ENCODE measurements around the gene GABARAP. TPM values are rescaled to one million over a fixed set of nuclear protein-coding genes. Genes with fewer than 3 reads are reported as not detected.

The GABARAP gene
- total RNA-seq, 1 experiment from 2014 or later: 228 TPM

- TF ChIP-seq E2F5 (CRISPR knock-in tag; IDR thresholded peaks at IDR 0.05) (no peak), USF1 (CRISPR knock-in tag; IDR thresholded peaks at IDR 0.05) (no peak; the same call in 1 of the 2 replicates), NFATC4 (CRISPR knock-in tag; IDR thresholded peaks at IDR 0.05) (peak; percentile 79), FOXK1 (CRISPR knock-in tag; IDR thresholded peaks at IDR 0.05) (peak; percentile 70), IRF1 (CRISPR knock-in tag; IDR thresholded peaks at IDR 0.05) (peak; percentile 74; the same call in 1 of the 2 replicates), MYBL2 (CRISPR knock-in tag; IDR thresholded peaks at IDR 0.05) (peak; percentile 75; the same call in 1 of the 2 replicates), SMAD3 (CRISPR knock-in tag; IDR thresholded peaks at IDR 0.05; ENCODE audit: borderline replicate concordance) (0 out of 2 replicates have a peak, but pooled peaks have one; percentile 19), ZMAT4 (CRISPR knock-in tag; IDR thresholded peaks at IDR 0.05) (no peak; the same call in 1 of the 2 replicates), E2F4 (CRISPR knock-in tag; IDR thresholded peaks at IDR 0.05; ENCODE audit: borderline replicate concordance, low read depth) (no peak), OVOL2 (CRISPR knock-in tag; IDR thresholded peaks at IDR 0.05; ENCODE audit: borderline replicate concordance) (no peak), ZNF425 (CRISPR knock-in tag; conservative IDR thresholded peaks at IDR 0.05) (no peak), GRHL2 (CRISPR knock-in tag; IDR thresholded peaks at IDR 0.05; ENCODE audit: insufficient replicate concordance, severe bottlenecking) (no peak), ERG (CRISPR knock-in tag; IDR thresholded peaks at IDR 0.05) (no peak; the same call in 1 of the 2 replicates), ELF4 (CRISPR knock-in tag; IDR thresholded peaks at IDR 0.05; ENCODE audit: low read depth) (0 out of 2 replicates have a peak, but pooled peaks have one; percentile 18), SP1 (CRISPR knock-in tag; conservative IDR thresholded peaks at IDR 0.05) (no peak), ZSCAN18 (CRISPR knock-in tag; IDR thresholded peaks at IDR 0.05) (no peak), CREB1 (CRISPR knock-in tag; IDR thresholded peaks at IDR 0.05) (no peak), ZNF416 (CRISPR knock-in tag; IDR thresholded peaks at IDR 0.05) (peak; percentile 89), ATF2 (CRISPR knock-in tag; IDR thresholded peaks at IDR 0.05; ENCODE audit: borderline replicate concordance, low read depth) (no peak), STAT6 (CRISPR knock-in tag; conservative IDR thresholded peaks at IDR 0.05; ENCODE audit: low read depth) (no peak), MAX (CRISPR knock-in tag; IDR thresholded peaks at IDR 0.05) (peak; percentile 16)
Measured at GRCh38 chr17:7219812-7220592, 22.2 kb downstream of the GABARAP start, which contains the start of the genes ACADVL and DLG4 (continued).

Measured in WTC11 (cell line).